Measurements from ENCODE around the gene DLG1.

GRCh38 chr3:197041875-197042488 lies 256.4 kb downstream of the DLG1 start:
- TF ChIP-seq CTCF (conservative IDR thresholded peaks at IDR 0.05; ENCODE audit: low read depth, low read length) (no peak), USF2 (IDR thresholded peaks at IDR 0.05; ENCODE audit: low read depth, low read length) (no peak), RFX5 (IDR thresholded peaks at IDR 0.05; ENCODE audit: low read depth, low read length) (no peak), MAFK (IDR thresholded peaks at IDR 0.05; ENCODE audit: low read depth, low read length) (no peak), MXI1 (IDR thresholded peaks at IDR 0.05; ENCODE audit: borderline replicate concordance, low read depth, low read length) (no peak), CHD1 (IDR thresholded peaks at IDR 0.05; ENCODE audit: low read depth, low read length) (no peak), POLR2A (IDR thresholded peaks at IDR 0.05; ENCODE audit: low read depth, low read length) (no peak), RCOR1 (IDR thresholded peaks at IDR 0.05; ENCODE audit: insufficient replicate concordance, low read length) (no peak), BHLHE40 (IDR thresholded peaks at IDR 0.05; ENCODE audit: low read depth, low read length) (no peak), CEBPB (IDR thresholded peaks at IDR 0.05; ENCODE audit: low read depth, low read length) (0 out of 2 replicates have a peak, but pooled peaks have one; percentile 29), ELK1 (IDR thresholded peaks at IDR 0.05; ENCODE audit: borderline replicate concordance, low read depth, low read length) (no peak), RAD21 (IDR thresholded peaks at IDR 0.05; ENCODE audit: low read length) (no peak), MAZ (IDR thresholded peaks at IDR 0.05; ENCODE audit: borderline replicate concordance, low read depth, low read length) (no peak), SMC3 (IDR thresholded peaks at IDR 0.05; ENCODE audit: low read depth, low read length) (no peak)

Data from IMR-90 (cell line).